ENCODE measurements around the gene BOD1L2. TPM values are rescaled to one million over a fixed set of nuclear protein-coding genes. Genes with fewer than 3 reads are reported as not detected.

BOD1L2 gene
- total RNA-seq, 6 experiments from 2014 or later, result not detected

DNA sequence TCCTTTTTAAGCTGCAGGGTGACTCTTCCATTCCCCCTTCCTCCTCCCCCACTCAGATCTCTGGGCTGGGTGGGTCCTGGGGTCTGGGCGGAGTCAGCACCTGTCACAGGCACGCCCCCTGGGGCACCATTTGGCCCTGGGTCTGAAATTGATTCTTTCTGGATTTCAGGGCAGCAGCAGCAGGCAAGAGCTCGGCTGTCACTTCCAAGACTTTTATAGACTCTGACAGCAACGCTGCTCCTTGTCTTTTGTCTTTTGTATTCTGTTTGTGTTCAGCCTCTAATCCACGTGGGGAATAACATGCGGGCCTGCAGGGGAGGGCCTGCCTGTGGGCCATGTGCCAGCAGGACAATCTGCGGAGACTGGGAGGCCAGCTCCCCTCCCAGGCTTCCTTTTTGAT lies 3.9 kb downstream of the BOD1L2 start:
- Histone ChIP-seq H3K27ac (no peak overlapping the region), H3K4me1 (no peaks in the 10 kb centered on the region), H3K36me3 (no peaks in the 10 kb centered on the region), H3K4me3 (no peak overlapping the region), H3K27me3 (no peaks in the 10 kb centered on the region), H3K9me3 (no peaks in the 10 kb centered on the region)
- ATAC-seq (no peak), DNase-seq (no peak)
- intact Hi-C loops (cut with DNase I), result no loop called here
- TF ChIP-seq, protein P1, sequence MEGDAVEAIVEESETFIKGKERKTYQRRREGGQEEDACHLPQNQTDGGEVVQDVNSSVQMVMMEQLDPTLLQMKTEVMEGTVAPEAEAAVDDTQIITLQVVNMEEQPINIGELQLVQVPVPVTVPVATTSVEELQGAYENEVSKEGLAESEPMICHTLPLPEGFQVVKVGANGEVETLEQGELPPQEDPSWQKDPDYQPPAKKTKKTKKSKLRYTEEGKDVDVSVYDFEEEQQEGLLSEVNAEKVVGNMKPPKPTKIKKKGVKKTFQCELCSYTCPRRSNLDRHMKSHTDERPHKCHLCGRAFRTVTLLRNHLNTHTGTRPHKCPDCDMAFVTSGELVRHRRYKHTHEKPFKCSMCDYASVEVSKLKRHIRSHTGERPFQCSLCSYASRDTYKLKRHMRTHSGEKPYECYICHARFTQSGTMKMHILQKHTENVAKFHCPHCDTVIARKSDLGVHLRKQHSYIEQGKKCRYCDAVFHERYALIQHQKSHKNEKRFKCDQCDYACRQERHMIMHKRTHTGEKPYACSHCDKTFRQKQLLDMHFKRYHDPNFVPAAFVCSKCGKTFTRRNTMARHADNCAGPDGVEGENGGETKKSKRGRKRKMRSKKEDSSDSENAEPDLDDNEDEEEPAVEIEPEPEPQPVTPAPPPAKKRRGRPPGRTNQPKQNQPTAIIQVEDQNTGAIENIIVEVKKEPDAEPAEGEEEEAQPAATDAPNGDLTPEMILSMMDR (IDR thresholded peaks at IDR 0.05), result no peak
- no peak for TF ChIP-seq POLR2A (IDR thresholded peaks at IDR 0.05)
- 32% methylated on average over 5 of the region's 7 CpGs for WGBS (ENCODE audit: insufficient coverage, low coverage, low lambda C conversion rate, missing lambda C conversion rate)

DNA sequence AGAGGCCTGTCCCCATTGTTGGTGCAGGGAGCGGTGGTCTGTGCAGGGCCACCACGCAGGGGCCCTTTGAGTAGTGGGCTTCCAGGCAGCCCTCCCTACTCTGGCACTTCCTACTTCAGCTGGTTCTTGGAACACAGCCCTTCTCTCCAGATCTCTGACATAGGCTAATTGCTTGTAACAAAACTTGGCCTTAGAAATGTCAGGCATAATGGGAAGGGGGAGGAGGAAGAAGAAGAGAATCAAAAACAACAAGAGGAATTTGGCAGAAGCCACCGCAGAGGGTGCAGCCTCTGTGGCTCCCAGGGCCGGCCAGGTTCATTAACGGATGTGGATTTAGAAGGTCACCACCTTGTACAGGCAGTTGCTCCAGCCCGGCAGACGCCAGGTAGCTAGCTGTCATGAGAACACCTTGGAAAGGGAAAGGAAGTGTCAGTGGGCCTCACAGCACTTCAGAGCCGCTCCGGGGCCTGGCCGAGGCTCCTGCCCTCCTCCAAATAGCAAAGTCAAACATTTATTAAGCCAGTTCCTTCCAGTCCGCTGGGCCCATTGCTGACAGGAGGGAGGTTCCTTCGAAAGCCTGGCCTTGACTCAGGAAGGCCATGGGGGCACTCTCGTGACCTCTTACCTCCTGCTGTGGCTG lies 7.4 kb downstream of the BOD1L2 start:
- intact Hi-C loops (cut with DNase I), result no loop called here
- Histone ChIP-seq H3K27me3 (no peaks in the 10 kb centered on the region), H3K27ac (no peak overlapping the region), H3K36me3 (no peaks in the 10 kb centered on the region), H3K4me3 (no peak overlapping the region), H3K9me3 (no peaks in the 10 kb centered on the region), H3K4me1 (no peaks in the 10 kb centered on the region)
- no peak for DNase-seq
- no peak for TF ChIP-seq POLR2A (IDR thresholded peaks at IDR 0.05)
- TF ChIP-seq, protein P1 (IDR thresholded peaks at IDR 0.05), result no peak
- 51% methylated on average over 7 of the region's 13 CpGs for WGBS (ENCODE audit: insufficient coverage, low coverage, low lambda C conversion rate, missing lambda C conversion rate)
- no peak for ATAC-seq

DNA sequence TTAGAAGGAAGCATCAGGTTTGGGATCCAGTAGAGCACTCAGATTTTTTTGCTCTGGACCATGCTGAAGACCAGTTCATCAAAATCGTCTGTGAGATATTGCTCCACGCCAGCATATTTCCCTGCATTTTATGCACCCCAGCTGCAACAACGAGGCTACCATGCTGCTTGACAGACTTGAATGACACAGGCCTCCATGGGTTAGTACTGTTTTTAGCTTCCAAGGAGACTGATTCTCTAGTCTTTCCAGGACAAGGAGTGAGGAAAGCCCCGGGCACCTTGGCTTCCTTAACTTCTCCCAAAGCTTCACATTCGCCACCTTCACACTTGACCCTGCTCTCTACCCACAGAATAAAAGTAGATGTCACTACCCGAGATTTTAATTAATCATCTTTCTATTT lies 17.5 kb downstream of the BOD1L2 start:
- 91% methylated on average over 5 of the region's 6 CpGs for WGBS (ENCODE audit: insufficient coverage, low coverage, low lambda C conversion rate, missing lambda C conversion rate)
- H3K9me3 ChIP-seq, result peaks cover 0 to 5% (median 0%) of the 10 kb centered on the region in 4 donors
- intact Hi-C loops (cut with DNase I), result no loop called here
- TF ChIP-seq POLR2A (IDR thresholded peaks at IDR 0.05), result no peak
- TF ChIP-seq, protein P1 (IDR thresholded peaks at IDR 0.05), result no peak
- no peaks in the 10 kb centered on the region for H3K27me3 ChIP-seq
- no peak overlapping the region for H3K4me3 ChIP-seq
- H3K4me1 ChIP-seq, result no peaks in the 10 kb centered on the region
- H3K36me3 ChIP-seq, result no peaks in the 10 kb centered on the region
- ATAC-seq, result no peak
- no peak for DNase-seq
- no peak overlapping the region for H3K27ac ChIP-seq

DNA sequence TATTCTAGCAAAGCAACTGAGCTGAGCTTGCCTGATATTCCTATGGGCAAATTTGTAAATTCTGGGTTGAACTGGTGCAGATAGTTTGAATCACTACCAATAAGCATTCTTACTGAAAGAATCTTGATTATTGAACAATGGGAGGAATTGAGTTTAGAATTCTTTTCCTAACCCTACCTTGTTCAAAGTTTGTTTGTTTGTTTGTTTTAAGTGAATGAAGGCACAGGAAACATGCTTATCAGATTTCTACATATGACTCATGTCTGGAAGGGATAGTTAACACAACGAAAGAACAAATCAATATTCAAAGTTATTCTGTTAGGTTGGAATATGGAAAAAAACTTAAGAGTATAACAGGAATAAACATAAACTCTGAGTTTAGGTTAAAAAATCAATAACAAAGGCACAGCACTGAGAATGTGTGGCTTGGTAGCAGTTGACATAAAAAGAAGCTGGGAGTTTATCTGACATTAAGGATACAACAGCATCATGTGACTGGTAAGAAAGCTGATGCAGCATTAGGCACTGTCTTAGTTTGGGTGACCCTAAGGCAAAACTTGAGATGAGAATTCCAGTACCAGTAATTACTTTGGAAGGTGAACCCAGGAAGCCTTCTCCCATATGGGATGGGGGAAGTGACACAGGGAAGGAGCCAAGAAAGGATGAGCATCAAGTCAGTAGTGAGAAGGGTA lies 20.9 kb downstream of the BOD1L2 start:
- intact Hi-C loops (cut with DNase I), result no loop called here
- TF ChIP-seq, protein P1 (IDR thresholded peaks at IDR 0.05), result no peak
- no peak for TF ChIP-seq POLR2A (IDR thresholded peaks at IDR 0.05)
- 11% methylated on average over 1 of the region's 1 CpG for WGBS (ENCODE audit: insufficient coverage, low coverage, low lambda C conversion rate, missing lambda C conversion rate)

More for the DNA sequence above, 20.9 kb downstream of the BOD1L2 start:
- Histone ChIP-seq H3K36me3 (no peaks in the 10 kb centered on the region), H3K27ac (no peak overlapping the region), H3K4me1 (no peaks in the 10 kb centered on the region), H3K9me3 (peaks cover 0 to 5% (median 0%) of the 10 kb centered on the region in 4 donors), H3K27me3 (no peaks in the 10 kb centered on the region), H3K4me3 (no peak overlapping the region)
- no peak for DNase-seq
- no peak for ATAC-seq
